ENCODE data around the gene MYL11. TPM values are rescaled to one million over a fixed set of nuclear protein-coding genes. Genes with fewer than 3 reads are reported as not detected.
"Not testable (repeated sequence)": the region's sequence is repeated elsewhere in the genome, so short reads cannot be mapped to it uniquely, and the experiment has no call there.

Gene MYL11
- total RNA-seq, 2 donors from 2014 or later = 0.81 TPM; not detected in 1

DNA sequence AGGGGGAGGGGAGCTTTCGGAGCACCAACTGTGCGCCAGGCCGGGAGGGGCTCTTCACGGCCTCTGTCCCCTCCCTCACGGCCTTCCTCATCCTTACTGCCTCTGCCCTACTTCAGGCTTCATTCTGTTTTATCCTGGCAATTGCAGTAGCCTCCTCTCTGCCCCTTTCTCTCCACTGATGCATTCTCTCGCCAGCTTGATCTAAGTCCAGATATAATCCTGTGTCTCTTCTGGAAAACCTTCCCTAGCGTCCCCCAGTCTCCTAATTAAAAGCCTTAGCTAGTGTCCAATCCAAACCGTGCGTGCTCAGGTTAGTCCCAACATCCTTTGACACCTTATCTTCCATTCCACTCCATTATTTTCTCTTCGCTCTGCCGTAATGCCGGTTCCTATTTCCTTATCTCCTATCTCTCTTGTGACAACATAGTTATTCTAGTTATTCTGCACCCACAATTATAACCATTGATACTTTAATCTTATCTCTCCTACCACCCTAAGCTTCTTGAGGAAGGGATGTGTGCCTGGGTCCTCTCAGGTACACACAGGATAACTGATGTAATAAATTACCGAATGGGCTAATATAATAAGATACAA lies 21.5 kb downstream of the MYL11 start:
- no peak for ATAC-seq (ENCODE audit: insufficient number of reproducible peaks, low FRiP score, low read depth)
- Histone ChIP-seq H3K4me1 (ENCODE audit: control insufficient read depth in 1 of 2, low read depth in 2 of 2) (peaks cover 17 to 37% of the 10 kb centered on the region in 2 donors), H3K4me3 (peak overlapping the region; percentile 97), H3K36me3 (peaks cover 8% of the 10 kb centered on the region), H3K27ac (peak overlapping the region; percentile 53 to 67), H3K9me3 (no peaks in the 10 kb centered on the region), H3K27me3 (replicated peaks; ENCODE audit: insufficient read depth) (no peaks in the 10 kb centered on the region)
- no peak for DNase-seq (ENCODE audit: low spot score)
- no peak for TF ChIP-seq CTCF (IDR thresholded peaks at IDR 0.05)

DNA sequence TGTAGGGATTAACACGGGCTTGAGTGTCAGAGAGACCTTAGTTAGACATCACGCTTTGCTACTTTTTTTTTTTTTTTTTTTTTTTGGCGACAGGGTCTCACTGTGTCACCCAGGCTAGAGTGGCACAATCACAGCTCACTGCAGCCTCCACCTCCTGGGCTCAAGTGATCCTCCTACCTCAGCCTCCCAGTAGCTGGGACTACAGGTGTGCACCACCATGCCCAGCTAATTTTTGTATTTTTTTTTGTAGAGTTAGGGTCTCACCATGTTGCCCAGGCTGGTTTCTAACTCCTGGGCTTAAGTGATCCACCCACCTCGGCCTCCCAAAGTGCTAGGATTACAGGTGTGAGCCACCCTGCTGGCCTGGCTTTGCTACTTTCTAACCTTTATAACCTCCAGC lies 22.0 kb downstream of the MYL11 start:
- not testable (repeated sequence) for H3K9me3 ChIP-seq; H3K36me3 ChIP-seq; H3K27me3 ChIP-seq (replicated peaks; ENCODE audit: insufficient read depth); ATAC-seq (ENCODE audit: insufficient number of reproducible peaks, low FRiP score, low read depth); H3K27ac ChIP-seq; DNase-seq (ENCODE audit: low spot score)
- H3K4me3 ChIP-seq = peak overlapping the region; percentile 97
- peaks cover 17 to 37% of the 10 kb centered on the region in 2 donors for H3K4me1 ChIP-seq (ENCODE audit: control insufficient read depth in 1 of 2, low read depth in 2 of 2)

GRCh38 chr16:30397056-30397455 lies 22.5 kb downstream of the MYL11 start:
- no peak for TF ChIP-seq CTCF (IDR thresholded peaks at IDR 0.05)
- Histone ChIP-seq H3K36me3 (peaks cover 8% of the 10 kb centered on the region), H3K4me1 (ENCODE audit: control insufficient read depth in 1 of 2, low read depth in 2 of 2) (peaks cover 17 to 37% of the 10 kb centered on the region in 2 donors), H3K27ac (no peak overlapping the region), H3K4me3 (no peak overlapping the region), H3K27me3 (replicated peaks; ENCODE audit: insufficient read depth) (no peaks in the 10 kb centered on the region), H3K9me3 (no peaks in the 10 kb centered on the region)
- ATAC-seq (ENCODE audit: insufficient number of reproducible peaks, low FRiP score, low read depth) = no peak
- no peak for DNase-seq (ENCODE audit: low spot score)

DNA sequence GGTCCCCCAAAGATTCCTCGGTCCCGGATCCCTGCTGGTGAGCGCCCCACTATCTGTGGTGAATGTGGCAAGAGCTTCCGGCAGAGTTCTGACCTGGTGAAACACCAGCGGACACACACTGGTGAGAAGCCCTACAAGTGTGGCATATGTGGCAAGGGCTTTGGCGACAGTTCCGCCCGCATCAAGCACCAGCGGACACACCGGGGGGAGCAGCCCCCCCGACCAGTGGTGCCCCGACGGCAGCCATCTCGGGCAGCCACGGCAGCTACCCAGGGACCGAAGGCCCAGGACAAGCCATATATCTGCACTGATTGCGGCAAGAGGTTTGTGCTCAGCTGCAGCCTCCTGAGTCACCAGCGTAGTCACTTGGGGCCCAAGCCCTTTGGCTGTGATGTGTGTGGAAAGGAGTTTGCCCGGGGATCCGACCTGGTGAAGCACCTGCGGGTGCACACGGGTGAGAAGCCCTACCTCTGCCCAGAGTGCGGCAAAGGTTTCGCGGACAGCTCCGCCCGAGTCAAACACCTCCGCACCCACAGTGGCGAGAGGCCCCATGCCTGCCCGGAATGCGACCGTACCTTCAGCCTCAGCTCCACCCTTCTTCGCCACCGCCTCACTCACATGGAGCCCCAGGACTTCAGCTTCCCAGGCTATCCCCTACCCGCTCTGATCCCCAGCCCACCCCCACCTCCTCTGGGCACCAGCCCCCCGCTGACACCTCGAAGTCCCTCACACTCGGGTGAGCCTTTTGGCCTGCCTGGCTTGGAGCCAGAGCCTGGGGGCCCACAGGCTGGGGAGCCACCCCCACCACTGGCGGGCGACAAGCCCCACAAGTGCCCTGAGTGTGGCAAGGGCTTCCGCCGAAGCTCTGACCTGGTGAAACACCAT lies 23.4 kb downstream of the MYL11 start:
- Histone ChIP-seq H3K27ac (no peak overlapping the region), H3K27me3 (replicated peaks; ENCODE audit: insufficient read depth) (no peaks in the 10 kb centered on the region), H3K36me3 (peaks cover 8% of the 10 kb centered on the region), H3K4me1 (ENCODE audit: control insufficient read depth in 1 of 2, low read depth in 2 of 2) (peaks cover 17 to 37% of the 10 kb centered on the region in 2 donors), H3K4me3 (no peak overlapping the region), H3K9me3 (no peaks in the 10 kb centered on the region)
- DNase-seq (ENCODE audit: low spot score) (no peak), ATAC-seq (ENCODE audit: insufficient number of reproducible peaks, low FRiP score, low read depth) (no peak)
- no peak for TF ChIP-seq CTCF (IDR thresholded peaks at IDR 0.05)

DNA sequence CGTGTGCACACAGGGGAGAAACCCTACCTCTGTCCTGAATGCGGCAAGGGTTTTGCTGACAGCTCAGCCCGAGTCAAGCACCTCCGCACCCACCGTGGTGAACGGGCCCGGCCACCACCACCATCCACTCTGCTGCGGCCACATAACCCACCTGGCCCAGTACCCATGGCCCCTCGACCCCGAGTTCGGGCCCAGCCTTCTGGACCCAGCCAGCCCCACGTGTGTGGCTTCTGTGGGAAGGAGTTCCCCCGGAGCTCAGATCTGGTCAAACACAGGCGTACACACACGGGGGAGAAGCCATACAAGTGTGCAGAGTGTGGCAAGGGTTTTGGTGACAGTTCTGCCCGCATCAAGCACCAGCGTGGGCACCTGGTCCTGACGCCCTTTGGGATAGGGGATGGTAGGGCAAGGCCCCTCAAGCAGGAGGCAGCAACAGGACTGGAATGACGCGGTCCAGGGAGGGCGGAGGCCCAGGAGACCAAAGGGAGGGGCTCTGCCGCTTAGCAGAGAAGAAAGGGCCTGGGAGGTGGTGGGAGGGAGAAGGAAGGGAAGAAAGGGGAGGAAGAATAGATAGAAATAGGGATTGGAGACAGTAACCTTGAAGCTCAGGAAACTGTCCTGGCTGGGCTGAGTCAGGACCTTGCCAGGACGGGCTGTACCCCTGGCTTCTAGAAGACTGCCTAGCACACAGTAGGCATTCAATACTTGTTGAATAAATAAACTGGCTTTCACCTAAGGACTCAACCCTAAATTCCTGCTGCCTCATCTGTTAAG lies 24.2 kb downstream of the MYL11 start:
- H3K4me3 ChIP-seq = no peak overlapping the region
- H3K27me3 ChIP-seq (replicated peaks; ENCODE audit: insufficient read depth) = no peaks in the 10 kb centered on the region
- no peaks in the 10 kb centered on the region for H3K9me3 ChIP-seq
- DNase-seq (ENCODE audit: low spot score) (no peak), ATAC-seq (ENCODE audit: insufficient number of reproducible peaks, low FRiP score, low read depth) (no peak)
- peak overlapping the region; percentile 87 to 92 for H3K27ac ChIP-seq
- H3K4me1 ChIP-seq (ENCODE audit: control insufficient read depth in 1 of 2, low read depth in 2 of 2) = peaks cover 17 to 36% of the 10 kb centered on the region in 2 donors
- H3K36me3 ChIP-seq = peaks cover 8% of the 10 kb centered on the region
- TF ChIP-seq CTCF (IDR thresholded peaks at IDR 0.05) = no peak

Measured in thoracic aorta (tissue), 2 donors.